K562 (cell line): ENCODE results near the gene WHAMM. TPM values are rescaled to one million over a fixed set of nuclear protein-coding genes. Genes with fewer than 3 reads are reported as not detected.

Source experiments
- FOS ChIP-seq: IDR thresholded peaks from 3 replicates; pipeline ENCODE4 v1.6.1; 2011; ENCODE audit not compliant: insufficient read length; ENCODE audit errors: extremely low read depth
- HNRNPK ChIP-seq: fragments of 200-400 bp; formaldehyde crosslinking; IDR thresholded peaks from one replicate; pipeline ENCODE4 v1.6.1; 2018; ENCODE audit warnings: mild to moderate bottlenecking, low read depth, low read length; ENCODE audit not compliant: poor library complexity, severe bottlenecking
- KAT7 ChIP-seq: sonication (generic); formaldehyde crosslinking; IDR thresholded peaks from 2 replicates; pipeline ENCODE4 v1.8.0; 2022; ENCODE audit warnings: missing genetic modification reagents, mild to moderate bottlenecking, borderline replicate concordance
- NRF1 ChIP-seq, 2 experiments: fragments of 450-650 bp; IDR thresholded peaks in 1 of 2; conservative IDR thresholded peaks in 1 of 2; 2 replicates each; pipeline ENCODE4 v1.6.1; 2014; ENCODE audit warnings: mild to moderate bottlenecking in 2 of 2
- RCOR1 ChIP-seq, 2 experiments: IDR thresholded peaks; 2 replicates each; pipeline ENCODE4 v1.6.1; 2012; ENCODE audit warnings: low read depth in 2 of 2, low read length in 2 of 2, borderline replicate concordance in 1 of 2, improper control_type of control experiment in 1 of 2
- ZFP36 ChIP-seq: fragments of 150-350 bp; IDR thresholded peaks from 2 replicates; pipeline ENCODE4 v1.6.1; 2018; ENCODE audit warnings: low read length, low read depth; ENCODE audit not compliant: partially characterized antibody
- ZNF174 ChIP-seq: fragments of 250-450 bp; sonication (Bioruptor Pico); IDR thresholded peaks from 2 replicates; pipeline ENCODE4 v1.4.0; 2020; ENCODE audit warnings: mild to moderate bottlenecking
- ZNF239 ChIP-seq: fragments of 250-450 bp; sonication (Bioruptor Pico); IDR thresholded peaks from 2 replicates; pipeline ENCODE4 v1.4.0; 2020; ENCODE audit warnings: mild to moderate bottlenecking
- ZSCAN32 ChIP-seq: fragments of 450-650 bp; formaldehyde crosslinking; IDR thresholded peaks from 2 replicates; pipeline ENCODE4 v1.4.0; 2020; ENCODE audit warnings: mild to moderate bottlenecking, moderate library complexity
- polyA plus RNA-seq, 8 experiments: library from polyadenylated mRNA; depleted of rRNA in 4 of 8; stranded (reverse) in 5 of 8; unstranded in 3 of 8; fragments of >200 nt; fragmentation: Nextera tagmentation in 2 of 8; fragmentation: Illumina TruSeq in 1 of 8; extraction: Ambion mirVana in 2 of 8; extraction: Trizol in 1 of 8; gene quantifications; 2 replicates each; pipeline versions ENCODE4 v1.2.1 to v1.2.3, GENCODE V29; 2011 to 2014; ENCODE audit warnings: inconsistent platforms in 1 of 8, missing spikeins in 1 of 8
- total RNA-seq, 7 experiments: library from RNA; depleted of rRNA in 6 of 7; stranded (reverse); fragments of >200 nt in 6 of 7; fragmentation: Illumina TruSeq in 2 of 7; extraction: Trizol in 2 of 7; gene quantifications; 2 replicates each; pipeline versions ENCODE4 v1.2.1 to v1.2.3, GENCODE V29; 2011 to 2021; ENCODE audit warnings: low replicate concordance in 1 of 7
- TF ChIP-seq, protein P1 (sequence below), 2 experiments: fragments of 450-650 bp in 1 of 2; sonication (generic) in 1 of 2; formaldehyde crosslinking in 1 of 2; IDR thresholded peaks; 2 replicates each; pipeline versions ENCODE4 v1.7.1 to v1.9.0; 2016 to 2022; ENCODE audit warnings: inconsistent platforms in 1 of 2, mild to moderate bottlenecking in 1 of 2, missing genetic modification reagents in 1 of 2

Gene WHAMM
- total and polyA plus RNA-seq, 9 of the 15 experiments (the other 6 are each of a cell fraction or from before 2014, with no cell fraction given) = 2.0 to 4.8 (median 3.6) TPM

GRCh38 chr15:82849556-82850512 lies 40.4 kb downstream of the WHAMM start (continued):
- TF ChIP-seq, protein P1, sequence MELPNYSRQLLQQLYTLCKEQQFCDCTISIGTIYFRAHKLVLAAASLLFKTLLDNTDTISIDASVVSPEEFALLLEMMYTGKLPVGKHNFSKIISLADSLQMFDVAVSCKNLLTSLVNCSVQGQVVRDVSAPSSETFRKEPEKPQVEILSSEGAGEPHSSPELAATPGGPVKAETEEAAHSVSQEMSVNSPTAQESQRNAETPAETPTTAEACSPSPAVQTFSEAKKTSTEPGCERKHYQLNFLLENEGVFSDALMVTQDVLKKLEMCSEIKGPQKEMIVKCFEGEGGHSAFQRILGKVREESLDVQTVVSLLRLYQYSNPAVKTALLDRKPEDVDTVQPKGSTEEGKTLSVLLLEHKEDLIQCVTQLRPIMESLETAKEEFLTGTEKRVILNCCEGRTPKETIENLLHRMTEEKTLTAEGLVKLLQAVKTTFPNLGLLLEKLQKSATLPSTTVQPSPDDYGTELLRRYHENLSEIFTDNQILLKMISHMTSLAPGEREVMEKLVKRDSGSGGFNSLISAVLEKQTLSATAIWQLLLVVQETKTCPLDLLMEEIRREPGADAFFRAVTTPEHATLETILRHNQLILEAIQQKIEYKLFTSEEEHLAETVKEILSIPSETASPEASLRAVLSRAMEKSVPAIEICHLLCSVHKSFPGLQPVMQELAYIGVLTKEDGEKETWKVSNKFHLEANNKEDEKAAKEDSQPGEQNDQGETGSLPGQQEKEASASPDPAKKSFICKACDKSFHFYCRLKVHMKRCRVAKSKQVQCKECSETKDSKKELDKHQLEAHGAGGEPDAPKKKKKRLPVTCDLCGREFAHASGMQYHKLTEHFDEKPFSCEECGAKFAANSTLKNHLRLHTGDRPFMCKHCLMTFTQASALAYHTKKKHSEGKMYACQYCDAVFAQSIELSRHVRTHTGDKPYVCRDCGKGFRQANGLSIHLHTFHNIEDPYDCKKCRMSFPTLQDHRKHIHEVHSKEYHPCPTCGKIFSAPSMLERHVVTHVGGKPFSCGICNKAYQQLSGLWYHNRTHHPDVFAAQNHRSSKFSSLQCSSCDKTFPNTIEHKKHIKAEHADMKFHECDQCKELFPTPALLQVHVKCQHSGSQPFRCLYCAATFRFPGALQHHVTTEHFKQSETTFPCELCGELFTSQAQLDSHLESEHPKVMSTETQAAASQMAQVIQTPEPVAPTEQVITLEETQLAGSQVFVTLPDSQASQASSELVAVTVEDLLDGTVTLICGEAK (IDR thresholded peaks at IDR 0.05) = peak; percentile 81
- TF ChIP-seq, protein P1 (CRISPR knock-in tag; IDR thresholded peaks at IDR 0.05) = no peak
- TF ChIP-seq ZSCAN32 (no peak), ZNF239 (CRISPR knock-in tag) (no peak), RCOR1 (IDR thresholded peaks at IDR 0.05; ENCODE audit: borderline replicate concordance in 1 of 2, low read depth in 2 of 2, low read length in 2 of 2) (peak; percentile 61 to 92; a peak in 3 of 4 replicates), KAT7 (peak; percentile 54; the same call in 1 of the 2 replicates), ZNF174 (CRISPR knock-in tag) (no peak), FOS (no peak), ZFP36 (no peak), NRF1 (conservative IDR thresholded peaks at IDR 0.05 in 1 of 2, IDR thresholded peaks at IDR 0.05 in 1 of 2) (peak; percentile 54 to 67; a peak in 3 of 4 replicates), HNRNPK (no peak)
